NCI-H446 (cell line): ENCODE data around the gene PTGES.
A peak's percentile ranks its signal among the peaks of the same experiment; 100 is the strongest.
"Not testable (repeated sequence)": the region's sequence is repeated elsewhere in the genome, so short reads cannot be mapped to it uniquely, and the experiment has no call there.

Source experiments
- DNase-seq, 2 experiments: peaks; one replicate each; lab custom pipeline; 2025; lab: John Stamatoyannopoulos, UW

The PTGES gene

DNA sequence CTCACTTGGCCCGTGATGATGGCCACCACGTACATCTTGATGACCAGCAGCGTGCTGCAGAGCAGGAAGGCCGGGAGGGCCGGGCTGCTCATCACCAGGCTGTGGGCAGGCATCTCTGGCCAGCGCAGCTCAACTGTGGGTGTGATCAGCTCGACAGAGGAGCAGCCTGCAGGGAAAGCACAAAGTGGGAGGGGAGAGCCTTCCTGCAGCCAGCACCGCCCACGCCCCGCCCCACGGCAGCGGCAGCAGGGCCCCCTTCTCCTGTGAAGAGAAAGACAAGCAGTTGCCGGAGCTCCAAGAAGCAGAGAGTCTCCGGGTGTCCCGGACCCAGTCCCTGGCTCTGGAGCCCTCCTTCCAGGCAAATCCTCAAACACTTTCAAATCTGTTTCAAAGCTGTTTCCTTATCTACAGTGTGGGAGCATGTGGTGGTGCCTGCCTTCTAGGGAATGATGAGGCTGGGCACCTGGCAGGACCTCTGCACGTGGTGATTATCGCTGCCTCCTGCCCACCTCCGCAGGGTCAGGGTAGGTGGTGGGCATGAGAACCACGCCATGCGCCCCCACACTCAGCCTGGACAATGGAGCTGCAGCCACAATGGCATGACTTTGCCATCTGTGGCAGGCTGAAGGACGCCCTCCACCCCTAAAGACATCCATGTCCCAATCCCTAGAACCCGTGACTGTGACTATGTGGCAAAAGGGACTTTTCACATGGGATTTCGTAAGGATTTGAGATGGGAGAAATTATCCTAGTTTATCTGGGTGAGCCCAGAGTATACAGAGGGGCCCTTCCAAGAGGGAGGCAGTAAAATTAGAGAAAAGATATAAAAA, at the start of gene PTGES:
Gene PTGES, minus strand, starts transcription at position 143 of the 830 bp plus-strand sequence. Its CDS starts 30 bp downstream, at position 113.
- DNase-seq: no peak

- DNase-seq: no peak
These were observed 48.7 kb upstream of the PTGES start for GRCh38 chr9:129801504-129801903.

DNA sequence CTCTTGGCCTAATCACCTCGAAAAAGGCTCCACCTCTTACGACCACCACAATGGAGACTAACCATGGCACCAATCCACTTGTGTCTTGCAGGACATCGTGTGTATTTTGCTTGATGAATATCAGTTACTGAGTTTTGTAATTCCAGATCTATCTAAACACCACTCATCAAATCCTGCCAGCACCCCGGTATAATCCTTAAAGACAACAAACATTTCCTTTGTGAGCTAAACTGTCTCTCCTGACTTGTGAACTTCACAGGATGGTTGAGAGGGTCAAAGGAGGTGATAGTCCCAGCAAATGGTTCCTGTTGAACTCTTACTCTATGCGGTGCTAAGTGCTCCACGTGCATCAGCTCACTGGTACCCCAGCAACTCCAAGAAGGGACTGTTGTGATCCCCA, 46.1 kb upstream of the PTGES start:
- DNase-seq: no peak

- DNase-seq: not testable (repeated sequence)
These were observed 43.2 kb upstream of the PTGES start for GRCh38 chr9:129796029-129796428.

DNA sequence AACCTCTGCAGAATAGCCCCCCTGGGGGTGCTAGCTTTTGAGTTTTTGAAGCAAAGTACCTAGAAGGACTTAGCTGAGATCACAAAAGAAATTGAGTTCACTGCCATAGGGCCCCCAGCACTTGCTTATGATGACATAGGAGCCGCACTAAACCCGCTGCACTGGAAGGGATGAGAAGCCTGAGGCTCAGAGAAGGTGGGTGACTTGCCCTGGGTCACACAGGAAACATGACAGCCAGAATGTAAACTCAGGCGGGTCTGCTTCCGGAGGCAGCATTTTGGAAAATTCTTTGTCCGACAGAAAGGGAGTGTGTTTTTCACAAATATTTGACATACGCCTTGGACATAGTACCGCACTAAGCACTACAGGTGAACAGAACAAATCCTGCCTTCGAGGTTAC, 41.7 kb upstream of the PTGES start:
- DNase-seq: no peak

DNA sequence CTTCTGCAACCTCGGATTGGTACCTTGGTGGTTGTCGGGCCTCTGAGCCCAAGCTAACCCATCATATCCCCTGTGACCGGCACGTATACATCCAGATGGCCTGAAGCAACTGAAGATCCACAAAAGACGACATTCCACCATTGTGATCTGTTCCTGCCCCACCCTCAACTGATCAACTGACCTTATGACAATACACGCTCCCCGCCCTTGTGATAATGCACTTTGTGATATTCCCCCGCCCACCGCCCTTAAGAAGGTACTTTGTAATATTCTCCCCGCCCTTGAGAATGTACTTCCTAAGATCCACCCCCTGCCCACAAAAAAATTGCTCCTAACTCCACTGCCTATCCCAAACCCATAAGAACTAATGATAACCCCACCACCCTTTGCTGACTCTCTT, 33.6 kb upstream of the PTGES start:
- DNase-seq: no peak

DNA sequence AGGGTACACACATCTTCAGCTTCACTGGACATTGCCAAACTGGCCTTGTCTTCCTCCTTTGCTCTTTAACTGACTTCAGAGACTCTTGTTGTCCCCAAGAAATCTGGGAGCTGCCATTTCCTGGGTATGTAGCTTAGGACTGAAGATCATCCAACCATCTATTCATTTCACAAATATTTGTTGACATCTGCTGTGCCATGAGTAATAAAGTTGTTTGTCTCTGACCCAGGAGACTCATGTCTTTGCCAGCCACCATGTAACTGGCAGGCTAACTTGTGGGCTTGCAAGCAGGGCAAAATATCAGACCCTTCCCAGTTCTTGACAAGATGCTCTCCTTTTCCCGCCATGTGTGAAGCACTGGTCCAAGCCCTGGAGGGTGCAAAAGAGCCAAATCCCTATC, 33.0 kb upstream of the PTGES start:
- DNase-seq: no peak

- not testable (repeated sequence) for DNase-seq
These were observed 32.1 kb upstream of the PTGES start for GRCh38 chr9:129784970-129785369.

DNA sequence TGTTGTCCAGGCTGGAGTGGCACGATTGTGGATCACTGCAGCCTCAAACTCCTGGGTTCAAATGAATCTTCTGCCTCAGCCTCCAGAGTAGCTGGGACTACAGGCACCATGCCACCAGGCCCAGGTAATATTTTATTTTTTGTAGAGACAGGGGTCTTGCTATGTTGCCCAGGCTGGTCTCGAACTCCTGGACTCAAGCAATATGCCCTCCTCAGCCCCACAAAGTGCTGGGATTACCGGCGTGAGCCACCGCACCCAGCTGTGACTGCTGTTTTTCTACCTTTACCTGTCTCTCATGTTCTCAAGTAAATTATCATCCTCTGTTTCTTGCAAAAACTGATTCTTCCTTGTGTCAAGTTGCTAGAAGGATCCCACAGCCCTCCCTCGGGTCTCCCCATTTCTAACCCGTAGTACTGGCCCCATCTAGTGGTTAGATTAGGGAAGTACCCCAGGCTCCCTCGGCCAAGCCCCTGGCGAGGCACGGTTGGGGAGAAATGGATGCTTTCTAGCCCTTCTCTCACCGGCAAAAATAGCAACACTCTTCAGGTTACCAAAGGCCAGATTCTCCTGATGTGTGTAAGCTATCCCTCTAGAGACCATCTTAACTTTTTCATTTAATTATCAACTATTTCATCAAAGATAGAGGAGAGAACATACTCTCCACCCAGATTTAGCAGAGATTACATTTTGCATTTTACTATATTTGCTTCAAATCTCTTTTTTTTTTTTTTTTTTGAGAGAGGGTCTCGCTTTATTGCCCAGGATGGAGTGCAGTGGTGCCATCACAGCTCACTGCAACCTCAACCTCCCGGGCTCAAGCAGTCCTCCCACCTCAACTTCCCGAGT, 30.9 kb upstream of the PTGES start:
- peak in 1 of 2 experiments; percentile 56 for DNase-seq

DNA sequence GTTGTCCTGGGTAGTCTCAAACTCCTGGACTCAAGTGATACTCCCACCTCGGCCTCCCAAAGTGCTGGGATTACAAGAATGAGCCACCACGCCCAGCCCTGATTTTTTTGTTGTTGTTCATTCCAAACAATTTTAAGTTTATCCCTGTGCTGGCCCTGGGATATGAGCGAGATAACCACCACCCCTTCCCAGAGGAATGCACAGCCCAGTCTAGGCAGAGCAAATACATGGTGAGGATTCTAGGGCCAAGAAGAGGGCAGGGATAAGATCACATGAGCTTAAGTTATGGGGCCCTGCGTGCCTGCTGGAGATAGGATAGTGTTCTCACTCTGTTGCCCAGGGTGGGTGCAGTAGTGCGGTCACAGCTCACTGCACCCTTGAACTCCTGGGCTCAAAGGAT, 29.1 kb upstream of the PTGES start:
- no peak for DNase-seq

GRCh38 chr9:129781131-129781530, 28.3 kb upstream of the PTGES start:
- no peak for DNase-seq

DNA sequence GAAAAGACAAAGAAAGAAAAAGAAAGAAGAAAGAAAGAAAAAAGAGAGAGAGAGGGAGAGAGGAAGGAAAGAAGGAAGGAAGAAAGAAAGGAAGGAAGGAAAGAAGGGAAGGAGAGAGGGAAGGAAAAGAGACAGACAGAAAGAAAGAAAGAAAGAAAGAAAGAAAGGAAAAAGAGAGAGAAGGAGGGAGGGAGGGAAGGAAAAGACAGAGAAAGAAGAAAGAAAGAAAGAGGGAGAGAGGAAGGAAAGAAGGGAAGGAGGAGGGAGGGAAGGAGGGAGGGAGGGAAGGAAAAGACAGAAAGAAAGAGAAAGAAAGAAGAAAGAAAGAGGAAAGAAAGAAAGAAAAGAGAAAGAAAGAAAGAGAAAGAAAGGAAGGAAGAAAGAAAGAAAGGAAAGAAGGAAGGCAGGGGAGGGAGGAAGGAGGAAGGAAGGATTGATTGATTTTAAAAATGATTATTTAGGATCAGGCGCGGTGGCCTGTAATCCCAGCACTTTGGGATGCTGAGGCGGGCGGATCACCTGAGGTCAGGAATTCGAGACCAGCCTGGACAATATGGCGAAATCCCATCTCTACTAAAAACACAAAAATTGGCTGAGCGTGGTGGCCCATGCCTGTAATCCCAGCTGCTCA, 26.8 kb upstream of the PTGES start:
- no peak for DNase-seq

DNA sequence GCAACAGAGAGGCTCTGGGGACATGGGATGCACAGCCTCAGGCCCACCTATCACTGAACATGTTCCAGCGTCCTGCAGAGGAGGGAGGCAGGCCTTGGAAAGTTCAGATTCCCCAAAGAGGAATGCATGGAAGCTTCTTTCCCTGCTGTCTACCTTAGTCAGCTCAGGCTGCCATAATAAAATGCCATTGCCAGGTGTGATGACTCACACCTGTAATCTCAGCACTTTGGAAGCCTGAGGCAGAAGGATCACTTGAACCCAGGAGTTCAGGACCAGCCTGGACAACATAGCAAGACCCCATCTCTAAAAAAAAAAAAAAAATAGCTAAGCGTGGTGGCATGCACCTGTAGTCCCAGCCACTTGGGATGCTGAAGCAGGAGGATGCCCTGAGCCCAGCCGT, 25.6 kb upstream of the PTGES start:
- no peak for DNase-seq

DNA sequence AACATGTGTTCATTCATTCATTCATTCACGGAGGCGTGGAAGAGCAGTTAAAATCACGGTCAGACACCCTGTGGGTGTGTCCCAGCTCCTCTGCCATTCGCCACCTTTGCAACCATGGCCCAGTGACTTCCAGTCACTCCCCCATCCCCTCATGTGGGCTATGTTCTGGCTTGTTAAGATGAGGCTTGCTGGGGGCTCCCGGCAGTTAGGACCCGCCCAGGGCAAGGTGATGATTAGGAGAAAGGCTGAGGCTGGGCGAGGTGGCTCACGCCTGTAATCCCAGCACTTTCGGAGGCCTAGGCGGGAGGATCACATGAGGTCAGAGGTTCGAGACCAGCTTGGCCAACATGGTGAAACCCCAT, 24.9 kb upstream of the PTGES start:
- no peak for DNase-seq

DNA sequence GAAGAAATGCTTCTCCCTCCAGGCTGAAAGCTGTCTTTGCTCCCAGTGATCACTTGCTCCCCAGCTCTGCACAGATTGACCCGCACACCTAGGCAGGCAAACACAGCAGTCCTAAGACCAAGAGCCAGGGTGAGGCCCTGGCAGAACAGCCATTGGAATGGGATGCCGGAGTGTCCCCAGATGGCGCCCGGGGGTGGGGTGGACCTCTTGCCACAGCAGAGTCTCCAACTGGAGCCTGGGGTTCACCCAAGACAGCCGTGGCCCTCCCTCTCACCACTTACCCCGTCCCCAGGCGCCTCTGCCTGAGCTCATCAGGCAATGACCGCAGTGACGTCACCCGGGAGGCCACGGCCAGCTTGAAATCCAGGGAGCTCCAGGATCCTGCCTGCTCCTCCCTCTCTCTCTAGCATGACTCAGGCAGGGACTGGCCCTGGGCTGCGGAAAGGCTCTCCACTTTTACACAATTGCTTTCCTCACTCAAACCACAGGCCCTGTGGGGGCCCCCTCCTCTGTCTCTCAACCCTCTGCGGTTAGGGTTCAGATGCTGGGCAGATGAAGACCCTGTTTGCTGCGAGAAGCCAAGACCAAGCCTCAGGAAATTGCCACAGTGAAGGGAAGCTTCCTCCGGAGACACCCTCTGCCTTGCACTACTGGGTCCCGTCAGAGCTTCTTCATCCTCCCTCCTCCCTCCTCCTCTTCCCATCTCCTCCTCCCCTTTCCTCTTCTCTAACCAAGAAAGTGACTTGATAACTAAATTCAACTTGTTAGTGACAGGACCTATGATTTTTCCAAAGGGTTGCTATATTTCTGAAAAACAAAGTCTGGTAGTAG, 24.3 kb upstream of the PTGES start:
- DNase-seq: peak in 1 of 2 experiments; percentile 40

GRCh38 chr9:129776566-129776937, 23.7 kb upstream of the PTGES start:
- no peak for DNase-seq

DNA sequence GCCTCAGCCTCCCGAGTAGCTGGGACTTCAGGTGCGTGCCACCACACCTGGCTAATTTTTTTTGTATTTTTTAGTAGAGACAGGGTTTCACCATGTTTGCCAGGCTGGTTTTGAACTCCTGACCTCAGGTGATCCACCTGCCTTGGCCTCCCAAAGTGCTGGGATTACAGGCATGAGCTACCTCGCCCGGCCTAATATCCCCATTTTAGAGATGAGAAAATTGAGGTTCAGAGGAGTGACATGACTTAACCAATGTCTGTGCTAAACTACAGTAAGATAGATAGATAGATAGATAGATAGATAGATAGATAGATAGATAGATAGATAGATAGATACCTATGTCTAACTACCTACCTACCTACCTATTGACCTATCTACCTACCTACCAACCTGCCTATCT, 23.3 kb upstream of the PTGES start:
- not testable (repeated sequence) for DNase-seq

- DNase-seq: no peak
These were observed 22.6 kb upstream of the PTGES start for GRCh38 chr9:129775448-129775798.

DNA sequence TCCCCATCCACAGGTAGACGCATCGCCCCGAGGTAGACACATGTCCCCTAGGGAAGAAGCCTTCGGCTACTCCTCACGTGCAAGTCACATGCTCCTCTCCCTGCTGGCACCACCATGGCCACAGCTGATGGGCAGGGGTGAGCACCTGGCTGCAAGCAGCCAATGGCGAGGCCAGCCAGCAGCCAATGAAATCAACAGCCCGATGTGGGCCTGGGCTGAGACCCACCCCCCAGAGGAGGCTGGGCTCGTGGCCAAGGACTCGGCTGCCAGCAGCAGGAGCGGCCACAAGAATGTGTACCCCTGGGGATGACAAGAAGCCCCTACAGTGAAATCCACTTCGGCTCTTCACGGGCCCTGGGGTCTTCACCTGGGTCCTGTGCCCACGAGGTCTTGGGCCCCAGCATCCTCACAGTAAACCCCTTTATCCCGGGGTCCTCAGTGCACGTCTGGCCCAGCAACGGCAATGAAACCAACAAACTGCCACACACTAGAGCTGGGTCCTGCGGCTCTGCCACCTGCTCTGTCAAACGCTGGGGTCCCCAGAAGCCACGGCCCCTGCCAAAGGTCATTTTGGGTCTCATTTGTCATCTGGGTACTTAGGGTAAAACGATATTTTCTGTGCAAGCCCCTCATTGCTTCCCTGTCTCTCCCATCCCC, 22.1 kb upstream of the PTGES start:
- no peak for DNase-seq

GRCh38 chr9:129773262-129774048, 20.6 kb upstream of the PTGES start:
- no peak for DNase-seq

DNA sequence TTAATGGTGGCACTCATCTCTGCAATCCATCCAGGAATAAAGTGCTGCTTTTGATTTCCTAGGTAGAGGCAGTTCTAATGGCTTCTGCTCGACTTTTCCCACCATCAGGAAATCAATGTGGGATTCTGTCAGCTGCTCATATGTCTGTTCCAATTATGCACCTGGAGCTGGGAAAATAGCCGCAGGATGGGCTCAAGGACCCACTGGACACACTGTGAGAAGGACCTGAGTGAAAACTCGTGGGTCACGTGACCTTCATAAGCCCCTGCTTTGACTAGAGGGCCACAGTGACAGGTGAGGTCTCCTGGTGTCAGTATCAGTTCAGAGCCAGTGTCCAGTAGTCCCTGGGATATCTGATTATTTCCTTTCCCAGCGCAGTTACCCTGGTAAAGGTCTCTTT, 17.9 kb upstream of the PTGES start:
- no peak for DNase-seq
